Measurements from ENCODE around the gene NDUFS6. TPM values are rescaled to one million over a fixed set of nuclear protein-coding genes. Genes with fewer than 3 reads are reported as not detected.

The NDUFS6 gene
- polyA plus RNA-seq, 6 donors from 2014 or later, result 39.0 to 60.6 (median 47.3) TPM

DNA sequence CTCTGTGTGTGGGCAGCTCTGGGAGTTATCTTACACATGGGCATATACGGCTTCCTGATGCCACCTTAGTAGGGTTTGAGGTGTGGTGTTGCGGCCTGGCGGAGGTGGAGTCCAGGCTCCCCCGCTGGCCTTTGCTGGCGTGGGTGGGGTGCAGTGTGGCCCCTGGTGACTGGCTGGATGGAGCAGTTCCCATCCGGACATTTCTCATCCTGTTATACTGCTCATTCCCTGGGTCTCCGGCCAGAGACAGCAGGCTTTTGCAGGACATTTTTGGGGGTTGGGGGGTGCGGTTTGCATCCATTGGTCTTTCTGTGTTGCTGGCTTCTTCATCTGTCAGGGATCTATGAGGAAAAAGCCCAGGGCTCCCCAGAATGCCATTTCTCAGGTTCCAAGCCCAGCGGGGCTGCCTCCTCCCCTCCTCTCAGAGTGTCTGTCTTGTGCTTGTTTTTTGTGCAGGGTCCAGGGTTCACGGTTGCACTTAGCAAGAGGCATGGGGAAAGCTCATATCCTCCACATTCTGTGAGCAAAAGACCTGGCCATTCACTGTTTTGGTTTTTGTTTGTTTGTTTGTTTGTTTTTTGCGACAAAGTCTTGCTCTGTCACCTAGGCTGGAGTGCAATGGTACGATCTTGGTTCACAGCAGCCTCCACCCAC lies 22.3 kb downstream of the NDUFS6 start:
- peaks cover 0 to 6% (median 0%) of the 10 kb centered on the region in 7 donors for H3K9me3 Mint-ChIP-seq
- H3K27me3 Mint-ChIP-seq, result no peaks in the 10 kb centered on the region
- no peak for ATAC-seq (ENCODE audit: low read depth in 2 of 2)
- DNase-seq, result no peak
- H3K4me1 Mint-ChIP-seq, result peaks cover 0 to 11% (median 7%) of the 10 kb centered on the region in 3 donors
- H3K27ac Mint-ChIP-seq, result peak overlapping the region in 2 of 6 donors; percentile 11 to 60
- H3K36me3 Mint-ChIP-seq, result peaks cover 24 to 29% of the 10 kb centered on the region in 2 donors
- peak overlapping the region in 1 of 8 donors; percentile 35 for H3K4me3 Mint-ChIP-seq

DNA sequence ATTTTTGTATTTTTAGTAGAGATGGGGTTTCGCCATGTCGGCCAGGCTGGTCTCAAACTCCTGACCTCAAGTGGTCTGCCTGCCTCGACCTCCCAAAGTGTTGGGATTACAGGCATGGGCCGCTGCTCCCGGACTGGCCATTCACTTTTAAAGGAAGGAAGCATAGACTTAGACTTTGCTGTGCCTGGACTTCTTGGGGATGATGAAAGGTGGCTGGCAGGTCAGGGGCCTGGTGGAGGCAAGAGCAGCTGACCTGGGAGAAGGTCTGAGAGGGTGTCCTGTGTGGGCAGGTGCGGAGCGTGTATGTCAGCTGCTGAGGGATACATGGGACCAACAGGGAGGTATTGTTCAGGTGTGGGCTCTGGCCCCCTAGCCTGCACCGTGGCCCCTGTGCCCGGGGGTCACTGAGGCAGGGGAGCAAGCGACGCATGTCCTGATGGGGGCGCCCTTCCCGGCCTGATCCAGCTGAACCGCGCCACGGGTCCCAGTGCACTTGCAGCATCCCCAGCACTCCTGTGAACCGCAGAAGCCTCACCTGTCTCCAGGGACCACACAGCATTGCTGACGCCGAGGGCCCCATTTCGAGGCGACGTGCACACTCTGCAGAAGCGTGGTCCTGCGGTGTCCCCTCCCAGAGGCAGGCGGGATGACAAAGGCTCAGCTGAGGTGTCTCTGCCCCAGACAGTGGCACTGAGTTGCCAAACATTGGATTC lies 23.1 kb downstream of the NDUFS6 start:
- H3K4me1 Mint-ChIP-seq, result peaks cover 0 to 6% (median 3%) of the 10 kb centered on the region in 3 donors
- no peak overlapping the region for H3K4me3 Mint-ChIP-seq
- peaks cover 18 to 22% of the 10 kb centered on the region in 2 donors for H3K36me3 Mint-ChIP-seq
- DNase-seq (no peak), ATAC-seq (ENCODE audit: low read depth in 2 of 2) (no peak)
- H3K27me3 Mint-ChIP-seq, result no peaks in the 10 kb centered on the region
- H3K27ac Mint-ChIP-seq, result peak overlapping the region in 2 of 6 donors; percentile 11 to 18
- H3K9me3 Mint-ChIP-seq, result peaks cover 0 to 6% (median 0%) of the 10 kb centered on the region in 7 donors

DNA sequence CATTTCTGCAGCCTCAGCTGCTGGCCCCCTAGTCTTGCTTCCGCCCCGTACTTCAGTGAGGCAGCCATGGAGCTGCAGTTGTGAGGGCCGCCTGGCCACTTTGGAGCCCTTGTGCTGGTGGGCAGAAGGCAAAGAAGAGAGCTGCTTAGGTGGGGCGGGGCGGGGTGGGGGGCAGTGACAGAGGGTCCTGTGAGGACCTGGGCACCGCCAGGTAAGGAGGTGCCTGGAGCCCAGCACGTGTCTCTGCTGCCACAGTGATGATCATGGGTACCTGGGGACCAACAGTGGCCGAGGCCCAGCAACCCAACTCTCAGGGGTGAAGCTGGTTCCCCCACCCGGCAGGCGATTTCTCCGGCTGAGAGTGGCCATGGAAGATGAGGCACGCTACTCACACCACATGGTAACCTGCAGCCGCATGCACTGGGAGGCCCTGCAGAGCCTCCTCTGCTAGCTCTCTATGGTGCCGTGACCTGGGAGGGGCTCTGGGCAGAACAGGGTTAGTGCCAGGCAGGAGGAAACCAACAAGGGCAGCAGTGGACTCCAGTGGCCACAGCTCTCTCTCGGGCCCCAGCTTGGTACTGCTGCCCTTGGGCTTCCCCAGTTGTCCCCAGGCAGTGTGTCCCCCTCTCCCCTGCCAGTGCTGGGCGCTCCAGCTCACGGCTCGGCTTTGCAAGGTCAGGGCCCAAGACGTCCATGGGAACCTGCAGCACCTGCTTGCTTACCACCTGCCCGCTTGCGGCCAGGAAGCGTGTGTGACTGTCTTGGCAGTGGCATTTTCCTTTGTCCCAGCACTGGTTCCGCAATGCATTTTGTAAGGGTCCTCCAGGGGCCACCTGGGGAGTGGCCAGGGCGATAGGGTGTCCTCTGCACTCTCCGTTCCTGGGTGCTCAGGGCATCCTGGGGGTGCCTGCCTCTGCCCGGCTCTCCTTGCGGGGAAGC lies 24.0 kb downstream of the NDUFS6 start:
- H3K4me3 Mint-ChIP-seq, result no peak overlapping the region
- no peak for DNase-seq
- H3K9me3 Mint-ChIP-seq, result peaks cover 0 to 6% (median 0%) of the 10 kb centered on the region in 7 donors
- peaks cover 13 to 19% of the 10 kb centered on the region in 2 donors for H3K36me3 Mint-ChIP-seq
- no peaks in the 10 kb centered on the region for H3K4me1 Mint-ChIP-seq
- H3K27me3 Mint-ChIP-seq, result no peaks in the 10 kb centered on the region
- ATAC-seq (ENCODE audit: low read depth in 2 of 2), result no peak
- no peak overlapping the region for H3K27ac Mint-ChIP-seq

GRCh38 chr5:1826235-1826980 lies 25.2 kb downstream of the NDUFS6 start:
- Mint-ChIP-seq H3K4me3 (no peak overlapping the region), H3K27ac (peak overlapping the region in 1 of 6 donors; percentile 40), H3K4me1 (peaks cover 0 to 5% (median 0%) of the 10 kb centered on the region in 3 donors), H3K36me3 (peaks cover 8 to 10% of the 10 kb centered on the region in 2 donors), H3K27me3 (no peaks in the 10 kb centered on the region), H3K9me3 (peaks cover 0 to 6% (median 0%) of the 10 kb centered on the region in 7 donors)
- ATAC-seq (ENCODE audit: low read depth in 2 of 2) (no peak), DNase-seq (no peak)

- Mint-ChIP-seq H3K4me1 (peaks cover 0 to 5% (median 0%) of the 10 kb centered on the region in 3 donors), H3K27ac (peak overlapping the region in 2 of 6 donors; percentile 36 to 40), H3K4me3 (peak overlapping the region in 1 of 8 donors; percentile 18), H3K9me3 (no peaks in the 10 kb centered on the region), H3K27me3 (no peaks in the 10 kb centered on the region), H3K36me3 (peaks cover 2 to 6% of the 10 kb centered on the region in 2 donors)
- DNase-seq, result no peak
- no peak for ATAC-seq (ENCODE audit: low read depth in 2 of 2)
Observed at GRCh38 chr5:1827025-1827885, 26.0 kb downstream of the NDUFS6 start.

GRCh38 chr5:1827886-1828397 lies 26.7 kb downstream of the NDUFS6 start:
- ATAC-seq (ENCODE audit: low read depth in 2 of 2), result no peak
- DNase-seq, result no peak
- Mint-ChIP-seq H3K4me1 (peaks cover 0 to 5% (median 0%) of the 10 kb centered on the region in 3 donors), H3K36me3 (peaks cover 0 to 6% of the 10 kb centered on the region in 2 donors), H3K27ac (peak overlapping the region in 1 of 6 donors; percentile 36), H3K27me3 (no peaks in the 10 kb centered on the region), H3K9me3 (no peaks in the 10 kb centered on the region), H3K4me3 (peak overlapping the region in 1 of 8 donors; percentile 18)

- H3K36me3 Mint-ChIP-seq, result peaks cover 0 to 6% of the 10 kb centered on the region in 2 donors
- no peak overlapping the region for H3K27ac Mint-ChIP-seq
- ATAC-seq (ENCODE audit: low read depth in 2 of 2), result no peak
- H3K4me1 Mint-ChIP-seq, result peaks cover 0 to 5% (median 0%) of the 10 kb centered on the region in 3 donors
- peaks cover 0 to 15% (median 4%) of the 10 kb centered on the region in 3 donors for H3K27me3 Mint-ChIP-seq
- no peak for DNase-seq
- no peak overlapping the region for H3K4me3 Mint-ChIP-seq
- no peaks in the 10 kb centered on the region for H3K9me3 Mint-ChIP-seq
Observed at GRCh38 chr5:1830571-1831228, 29.5 kb downstream of the NDUFS6 start.

GRCh38 chr5:1831257-1831656 lies 30.1 kb downstream of the NDUFS6 start:
- peaks cover 0 to 5% (median 0%) of the 10 kb centered on the region in 3 donors for H3K4me1 Mint-ChIP-seq
- peaks cover 0 to 6% of the 10 kb centered on the region in 2 donors for H3K36me3 Mint-ChIP-seq
- ATAC-seq (ENCODE audit: low read depth in 2 of 2), result no peak
- no peak overlapping the region for H3K27ac Mint-ChIP-seq
- no peak overlapping the region for H3K4me3 Mint-ChIP-seq
- DNase-seq, result no peak
- peaks cover under 1 to 15% (median 4%) of the 10 kb centered on the region in 3 donors for H3K27me3 Mint-ChIP-seq
- no peaks in the 10 kb centered on the region for H3K9me3 Mint-ChIP-seq

GRCh38 chr5:1831677-1832313 lies 30.6 kb downstream of the NDUFS6 start:
- H3K36me3 Mint-ChIP-seq, result peaks cover 0 to 5% of the 10 kb centered on the region in 2 donors
- DNase-seq, result no peak
- no peak overlapping the region for H3K4me3 Mint-ChIP-seq
- no peaks in the 10 kb centered on the region for H3K9me3 Mint-ChIP-seq
- no peak for ATAC-seq (ENCODE audit: low read depth in 2 of 2)
- no peak overlapping the region for H3K27ac Mint-ChIP-seq
- peaks cover 4 to 15% (median 6%) of the 10 kb centered on the region in 3 donors for H3K27me3 Mint-ChIP-seq
- H3K4me1 Mint-ChIP-seq, result peaks cover 0 to 5% (median 0%) of the 10 kb centered on the region in 3 donors

DNA sequence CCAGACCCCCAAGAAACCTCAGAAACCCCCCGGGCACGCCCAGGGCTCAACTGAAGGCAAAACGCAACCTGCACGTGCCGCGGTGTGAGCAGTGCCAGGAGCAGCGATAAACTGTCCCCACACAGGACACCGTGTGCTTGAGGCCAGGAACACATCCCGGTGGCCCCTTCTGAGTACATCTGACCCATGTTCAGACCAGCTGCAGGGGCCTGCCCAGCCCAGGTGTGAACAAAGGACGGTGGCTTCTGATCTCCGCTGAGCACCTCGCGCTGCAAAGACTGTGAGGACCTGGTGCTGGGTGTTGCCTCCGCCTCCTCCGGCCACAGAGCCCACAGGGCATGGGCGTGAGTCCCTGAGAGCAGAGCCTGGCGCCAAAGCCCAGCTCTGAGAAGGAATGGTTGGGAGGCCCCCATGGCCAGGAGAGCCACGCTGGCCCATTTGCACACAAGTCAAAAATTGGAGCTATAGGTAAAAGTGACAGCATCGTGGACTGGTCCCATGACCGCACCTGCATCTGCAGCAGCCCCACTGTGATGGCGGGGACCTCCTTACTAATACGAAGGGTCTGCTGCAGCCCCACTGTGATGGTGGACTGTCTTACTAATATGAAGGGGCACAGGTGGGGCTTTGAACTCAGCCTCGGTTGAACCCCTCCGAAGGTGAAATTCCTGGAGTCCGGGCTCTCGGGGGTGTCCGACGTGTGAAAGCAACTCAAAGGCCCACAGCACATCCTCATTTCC lies 31.5 kb downstream of the NDUFS6 start:
- H3K4me1 Mint-ChIP-seq, result peaks cover 0 to 5% (median 0%) of the 10 kb centered on the region in 3 donors
- no peaks in the 10 kb centered on the region for H3K36me3 Mint-ChIP-seq

More for the DNA sequence above, 31.5 kb downstream of the NDUFS6 start:
- DNase-seq (no peak), ATAC-seq (ENCODE audit: low read depth in 2 of 2) (no peak)
- H3K9me3 Mint-ChIP-seq, result no peaks in the 10 kb centered on the region
- H3K4me3 Mint-ChIP-seq, result no peak overlapping the region
- peaks cover 4 to 15% (median 9%) of the 10 kb centered on the region in 3 donors for H3K27me3 Mint-ChIP-seq
- no peak overlapping the region for H3K27ac Mint-ChIP-seq

All from naive B cell (primary cell).